GM12892 (cell line): ENCODE measurements around the gene PTPRN2.

Experiments used
- POLR2A ChIP-seq: IDR thresholded peaks from 2 replicates; pipeline ENCODE4 v1.6.1; 2011; ENCODE audit warnings: low read depth, low read length, control low read depth
- POLR2AphosphoS5 ChIP-seq: IDR thresholded peaks from 2 replicates; pipeline ENCODE4 v1.6.1; 2011; ENCODE audit warnings: low read depth, low read length, control low read depth
- TAF1 ChIP-seq: IDR thresholded peaks from 2 replicates; pipeline ENCODE4 v1.6.1; 2011; ENCODE audit warnings: low read depth, mild to moderate bottlenecking, control low read depth, low read length, borderline replicate concordance

GRCh38 chr7:158257001-158257400 is 330.6 kb downstream of the PTPRN2 start:
- TF ChIP-seq POLR2A (no peak), POLR2AphosphoS5 (no peak), TAF1 (no peak)
